Activated T-helper 1 cell treated with Interleukin-2 at 50 U/mL for 16 hours (primary cell): Measurements from ENCODE around the gene NUP62CL.
"Not testable (repeated sequence)": the region's sequence is repeated elsewhere in the genome, so short reads cannot be mapped to it uniquely, and the experiment has no call there.

Experiments used
- DNase-seq: peaks from one replicate; pipeline ENCODE4 v3.0.0-alpha.2; 2020; ENCODE audit warnings: low read depth

NUP62CL gene, protein sequence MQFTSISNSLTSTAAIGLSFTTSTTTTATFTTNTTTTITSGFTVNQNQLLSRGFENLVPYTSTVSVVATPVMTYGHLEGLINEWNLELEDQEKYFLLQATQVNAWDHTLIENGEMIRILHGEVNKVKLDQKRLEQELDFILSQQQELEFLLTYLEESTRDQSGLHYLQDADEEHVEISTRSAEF

DNA sequence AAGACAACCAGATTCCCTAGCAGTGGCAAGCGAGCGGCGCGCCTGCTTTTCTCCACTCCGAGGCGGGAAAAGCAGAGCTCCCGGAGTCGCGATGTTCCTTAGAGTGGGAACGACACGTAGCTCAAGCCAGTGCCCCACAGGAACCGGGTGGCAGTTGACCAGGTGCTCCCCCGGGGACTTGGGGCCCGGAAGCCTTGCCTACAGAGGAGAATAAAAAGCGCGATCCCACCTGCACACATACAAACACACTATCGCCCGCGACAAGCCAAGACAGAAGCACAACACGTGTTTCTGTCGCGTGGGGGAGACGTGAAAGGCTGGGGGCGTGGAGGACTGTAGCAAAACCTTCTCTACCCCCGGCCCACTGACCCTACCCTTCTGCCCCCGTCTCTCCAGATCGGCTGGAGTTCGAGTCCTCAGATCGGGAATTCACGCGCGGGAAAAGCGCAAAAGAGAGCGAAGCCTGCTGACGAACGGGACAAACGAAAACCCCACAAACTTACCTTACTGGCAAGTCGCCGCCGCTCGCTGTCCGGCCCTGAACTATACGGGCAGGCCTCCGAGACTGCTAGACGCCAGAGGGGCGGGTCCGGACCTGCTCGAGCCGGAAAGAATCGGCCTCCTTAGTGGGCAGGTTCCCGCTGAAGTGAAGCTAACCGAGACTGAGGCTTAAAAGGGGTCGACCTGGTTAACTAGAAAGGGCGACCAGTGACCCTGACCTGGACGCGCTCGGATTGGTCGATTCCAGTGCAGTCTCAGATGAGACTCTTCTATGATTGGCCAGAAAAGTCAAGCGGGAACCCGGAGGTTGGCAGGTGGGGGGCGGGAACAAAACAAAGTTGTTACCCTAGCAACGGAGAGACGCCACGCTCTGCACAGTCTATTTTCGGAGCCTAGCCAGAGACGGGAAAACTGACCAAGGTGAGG, at the start of gene NUP62CL, which contains the start of gene DNAAF6:
Gene NUP62CL, minus strand, starts transcription at position 664 of the 927 bp plus-strand sequence. CDS start 31,287 bp downstream, outside the sequence.
Gene DNAAF6, plus strand, starts transcription at position 842 of the 927 bp plus-strand sequence. CDS start 6,265 bp downstream, outside the sequence.
- DNase-seq = peak; percentile 30

DNA sequence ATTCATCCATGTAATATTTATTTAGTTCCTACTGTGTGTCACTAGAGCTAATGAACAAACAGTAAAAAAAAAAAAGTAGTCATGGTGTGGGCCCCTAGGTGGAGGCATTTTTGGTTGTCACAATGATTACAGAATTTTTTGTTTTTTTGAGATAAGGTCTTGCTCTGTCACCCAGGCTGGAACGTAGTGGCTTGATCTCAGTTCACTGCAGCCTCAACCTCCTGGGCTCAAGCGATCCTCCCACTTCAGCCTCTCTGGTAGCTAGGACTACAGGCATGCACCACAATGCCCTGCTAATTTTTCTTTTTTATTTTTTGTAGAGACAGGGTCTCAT, 22.2 kb upstream of the NUP62CL start:
- DNase-seq = no peak

DNA sequence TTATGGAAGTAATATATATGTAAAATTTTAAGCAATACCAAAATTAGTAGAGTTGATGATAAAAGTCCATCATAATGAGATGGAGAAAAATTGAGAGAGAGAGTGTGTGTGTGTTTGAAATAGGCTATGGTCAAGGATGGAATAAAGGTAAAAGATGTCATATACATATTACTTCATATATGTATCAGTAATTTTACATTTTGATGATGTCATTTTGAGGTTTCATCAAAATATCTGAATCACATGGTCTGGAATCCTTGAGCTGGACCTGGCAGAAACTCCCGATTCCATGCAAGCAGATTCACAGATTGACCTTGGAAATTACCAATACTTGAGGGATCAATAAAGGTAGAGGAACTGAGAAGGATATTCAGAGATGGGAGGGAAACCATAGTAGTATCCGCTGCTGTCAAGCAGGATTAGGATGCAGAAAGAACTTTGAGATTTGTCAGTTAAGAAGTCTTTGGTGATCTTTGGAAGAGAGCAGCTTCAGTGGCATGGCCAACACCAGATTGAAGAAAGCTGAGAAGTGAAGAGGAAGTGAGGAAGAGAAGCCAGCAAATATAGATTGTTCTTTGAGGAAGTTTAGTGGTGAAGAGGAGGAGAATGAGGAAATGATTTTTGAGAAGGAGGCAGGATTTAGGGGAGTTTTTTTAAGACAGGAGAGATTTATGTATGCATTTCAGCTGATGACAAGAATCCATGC, 21.7 kb upstream of the NUP62CL start:
- DNase-seq = no peak

DNA sequence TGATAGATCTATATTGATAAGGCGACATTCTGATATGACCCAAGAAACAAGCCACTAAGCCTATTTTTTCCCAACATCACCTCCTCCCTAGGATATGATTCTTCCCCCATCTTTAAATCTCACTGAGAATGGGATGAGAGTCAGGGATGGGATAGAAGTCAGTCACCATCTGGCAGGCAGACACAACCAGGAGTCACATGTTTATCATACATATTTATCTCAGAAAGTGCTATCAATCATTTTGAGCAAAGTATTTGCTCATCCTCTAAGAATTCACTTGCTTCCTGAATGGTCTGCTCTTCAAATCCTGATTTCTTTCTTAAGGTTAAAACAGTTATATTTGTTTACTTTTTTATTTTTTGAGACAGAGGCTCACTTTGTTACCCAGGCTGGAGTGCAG, 20.5 kb upstream of the NUP62CL start:
- DNase-seq = no peak

DNA sequence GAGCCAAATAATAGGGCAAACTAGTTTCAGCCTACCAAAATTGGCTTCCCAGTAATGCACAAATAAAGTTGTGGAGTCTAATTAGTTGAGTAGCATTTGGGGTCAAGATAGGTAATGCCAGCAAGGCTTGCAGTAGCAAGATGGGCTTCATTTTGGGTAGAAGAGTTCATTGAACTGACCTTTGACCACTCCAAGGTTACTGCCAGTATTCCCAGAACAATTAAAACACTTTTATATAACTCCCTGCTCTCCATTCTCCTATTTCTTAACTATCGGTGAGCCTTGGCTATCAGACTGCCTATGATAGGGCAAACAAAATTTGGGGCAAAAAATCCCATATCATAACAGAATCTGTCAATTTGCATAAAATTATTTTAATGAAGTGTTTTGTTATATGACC, 7.2 kb upstream of the NUP62CL start:
- no peak for DNase-seq

DNA sequence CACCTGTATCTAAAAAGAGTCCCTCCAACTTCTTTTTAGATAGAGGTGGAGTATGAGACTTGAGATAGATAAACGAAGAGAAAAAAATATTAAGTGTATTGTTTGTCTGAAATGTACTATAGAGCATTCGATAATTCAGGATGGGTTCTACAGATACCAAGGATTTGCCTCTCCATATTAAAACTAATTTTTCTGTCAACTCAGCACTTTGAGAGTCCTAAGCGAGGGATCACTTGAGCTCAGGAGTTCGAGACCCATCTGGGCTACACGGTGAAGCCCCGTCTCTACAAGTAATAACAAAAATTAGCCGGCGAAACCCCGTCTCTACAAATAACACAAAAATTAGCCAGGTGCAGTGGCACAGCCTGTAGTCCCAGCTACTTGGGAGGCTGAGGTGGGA, 1.7 kb upstream of the NUP62CL start:
- no peak for DNase-seq

DNA sequence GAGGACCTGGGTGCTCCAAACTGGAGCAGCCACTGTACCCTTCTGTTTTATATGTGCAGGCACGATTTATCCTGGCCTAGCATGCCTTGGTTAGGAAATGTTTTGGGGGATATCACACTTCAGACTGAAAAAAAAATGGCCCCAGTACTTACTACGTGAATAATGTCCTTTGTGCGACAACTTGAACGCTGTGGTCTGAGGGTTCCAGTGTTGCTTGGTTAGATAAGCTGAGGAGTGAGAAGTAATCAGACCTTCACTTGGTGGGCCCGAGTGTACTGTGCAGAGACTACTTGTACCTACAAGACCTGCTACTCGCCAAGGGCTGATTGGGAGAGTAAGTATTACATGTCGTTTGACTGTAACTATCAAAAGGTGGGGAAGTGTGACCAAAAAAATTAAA, 856 bp upstream of the NUP62CL start:
- no peak for DNase-seq

DNA sequence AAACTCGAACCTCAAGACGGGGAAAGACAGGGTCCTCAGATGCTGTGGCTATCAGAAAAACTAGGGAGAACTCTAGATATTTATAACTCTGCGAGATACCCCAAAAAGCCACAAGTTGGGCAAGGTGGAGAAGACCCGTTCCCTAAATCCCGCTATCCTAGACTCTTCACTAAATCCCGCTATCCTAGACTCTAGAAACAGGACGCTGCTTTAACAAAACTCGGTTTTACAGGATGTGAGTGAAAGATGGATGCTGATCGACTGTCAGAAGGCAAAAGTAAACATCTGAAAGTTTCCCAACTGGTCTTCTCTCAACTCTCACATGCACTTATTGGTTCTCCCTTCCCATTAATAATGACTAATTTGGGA, 448 bp upstream of the NUP62CL start:
- no peak for DNase-seq

DNA sequence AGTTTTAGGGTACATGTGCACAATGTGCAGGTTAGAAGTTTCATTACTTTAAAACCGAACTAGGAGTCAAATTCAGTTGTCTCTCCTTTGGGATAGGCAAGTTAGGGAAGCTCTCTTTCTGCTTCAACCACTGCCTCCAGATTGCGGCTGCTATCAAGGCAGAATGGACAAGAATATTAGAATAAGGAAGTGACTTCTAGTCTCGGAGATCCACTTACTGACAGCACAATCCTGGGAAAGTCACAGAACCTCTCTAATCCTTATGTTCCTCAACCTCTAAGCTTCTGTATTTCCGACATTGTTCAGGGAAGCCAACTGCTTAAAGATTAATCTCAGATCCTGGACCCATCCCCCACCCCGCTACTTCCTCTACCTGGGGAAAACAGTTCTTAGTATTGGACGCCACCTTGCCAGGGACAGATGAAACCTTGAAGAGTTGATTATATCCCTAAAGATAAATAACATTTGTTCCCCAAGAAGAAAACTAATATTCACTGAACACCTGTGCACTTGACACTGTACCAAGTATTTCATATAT, 2.1 kb downstream of the NUP62CL start:
- DNase-seq = no peak

DNA sequence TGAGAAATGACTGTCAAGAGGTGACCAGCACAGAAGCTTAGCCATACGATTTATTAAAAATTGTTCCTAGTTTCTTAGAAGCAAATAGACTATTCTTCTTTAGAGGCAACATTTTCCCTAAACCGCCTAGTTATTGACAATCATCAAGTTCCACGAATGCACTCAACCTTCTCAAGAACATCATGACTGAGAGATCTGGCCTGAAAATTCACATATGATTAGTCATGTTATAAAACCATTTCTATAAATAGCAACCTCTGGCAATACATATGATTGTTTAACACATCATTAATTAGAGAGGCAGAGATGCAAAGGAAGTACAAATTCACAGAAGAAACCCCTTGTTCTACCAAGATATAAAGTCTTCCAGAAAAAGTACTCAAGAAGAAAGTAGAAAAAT, 6.7 kb downstream of the NUP62CL start:
- DNase-seq = no peak

DNA sequence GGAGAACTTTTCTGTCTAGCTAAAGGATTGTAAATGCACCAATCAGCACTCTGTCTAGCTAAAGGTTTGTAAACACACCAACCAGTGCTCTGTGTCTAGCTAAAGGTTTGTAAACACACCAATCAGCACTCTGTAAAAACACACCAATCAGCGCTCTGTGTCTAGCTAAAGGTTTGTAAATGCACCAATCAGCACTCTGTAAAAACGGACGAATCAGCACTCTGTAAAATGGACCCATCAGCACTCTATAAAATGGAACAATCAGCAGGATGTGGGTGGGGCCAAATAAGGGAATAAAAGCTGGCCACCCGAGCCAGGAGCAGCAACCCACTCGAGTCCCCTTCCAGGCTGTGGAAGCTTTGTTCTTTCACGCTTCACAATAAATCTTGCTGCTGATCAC, 8.2 kb downstream of the NUP62CL start:
- not testable (repeated sequence) for DNase-seq

DNA sequence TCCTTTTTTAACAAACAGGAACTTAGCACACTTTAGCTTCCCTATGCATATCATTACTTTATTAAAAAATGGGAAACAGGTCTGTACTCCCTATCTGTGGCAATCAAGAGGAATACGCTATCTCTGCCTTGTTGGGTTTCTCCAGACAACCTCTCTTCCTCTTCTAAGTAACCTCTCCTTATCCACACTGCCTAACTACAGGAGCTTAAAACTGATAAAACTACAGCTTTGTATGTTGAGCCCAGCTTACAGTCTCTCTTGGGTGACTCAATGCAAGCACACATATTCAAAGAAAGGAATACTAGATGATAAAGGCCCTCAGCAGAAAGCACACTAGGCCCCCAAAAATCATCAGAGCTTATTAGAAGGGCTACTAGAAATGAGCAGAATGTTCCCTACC, 8.9 kb downstream of the NUP62CL start:
- DNase-seq = no peak

DNA sequence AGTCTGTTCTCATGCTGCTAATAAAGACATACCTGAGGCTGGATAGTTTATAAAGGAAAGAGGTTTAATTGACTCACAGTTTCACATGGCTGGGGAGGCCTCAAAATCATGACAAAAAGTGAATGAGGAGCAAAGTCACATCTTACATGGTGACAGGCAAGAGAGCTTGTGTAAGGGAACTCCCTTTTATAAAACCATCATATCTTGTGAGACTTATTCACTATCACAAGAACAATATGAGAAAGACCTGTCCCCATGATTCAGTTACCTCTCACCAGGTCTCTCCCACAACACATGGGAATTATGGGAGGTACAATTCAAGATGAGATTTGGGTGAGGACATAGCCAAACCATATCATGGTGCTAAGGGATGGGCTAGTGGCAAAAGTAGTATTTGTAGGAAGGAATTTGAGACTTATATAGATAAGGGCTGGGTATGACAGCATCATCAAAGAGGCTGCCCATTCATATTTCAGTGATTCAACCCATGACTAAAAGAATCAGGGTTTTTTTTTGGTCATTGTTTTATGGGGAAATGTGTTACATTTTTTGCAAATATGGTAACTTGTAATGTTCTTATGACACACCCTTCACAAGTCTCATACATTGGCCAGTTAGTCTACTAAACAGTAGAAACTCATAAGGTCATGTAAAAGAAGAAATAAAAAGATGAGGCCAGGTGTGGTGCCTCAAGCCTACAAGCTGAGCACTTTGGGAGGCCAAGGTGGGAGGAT, 34.7 kb downstream of the NUP62CL start:
- DNase-seq = no peak

DNA sequence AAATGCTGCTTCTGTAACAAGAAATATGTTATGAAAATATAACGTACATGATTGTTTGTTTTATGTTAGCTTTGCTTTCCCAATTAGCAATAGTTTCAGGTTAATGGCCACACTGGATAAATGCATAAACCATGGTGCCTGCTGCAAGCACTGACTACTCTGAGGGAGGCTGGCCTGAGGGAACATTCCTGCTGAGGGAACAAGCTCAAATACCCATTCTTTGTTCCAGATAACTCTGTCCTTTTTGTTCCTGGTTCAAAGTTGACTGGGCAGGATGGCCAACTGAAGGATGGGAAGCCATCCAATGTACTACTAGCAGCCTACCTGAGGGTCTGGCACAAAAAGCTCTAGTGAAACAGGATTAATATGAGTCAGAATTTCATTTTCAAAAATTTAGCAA, 37.5 kb downstream of the NUP62CL start:
- DNase-seq = no peak

DNA sequence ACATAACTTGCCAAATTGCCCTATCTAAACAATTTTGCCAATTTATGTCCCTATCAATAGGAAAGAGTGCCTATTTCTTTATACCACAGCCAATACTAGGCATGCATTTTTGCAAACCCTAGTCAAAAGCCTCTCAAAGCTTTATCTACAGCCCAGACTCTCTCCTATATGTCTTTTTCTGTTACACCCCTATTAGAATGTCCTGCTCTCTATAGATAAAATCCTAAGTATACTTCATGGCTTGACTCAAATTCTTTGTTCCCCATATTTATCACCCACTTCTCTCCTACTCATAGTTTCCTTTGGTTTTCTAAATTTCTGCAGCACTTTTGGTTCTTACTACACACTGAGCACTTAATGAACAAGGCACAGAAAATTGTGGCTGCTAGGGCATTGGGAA, 38.0 kb downstream of the NUP62CL start:
- DNase-seq = no peak

DNA sequence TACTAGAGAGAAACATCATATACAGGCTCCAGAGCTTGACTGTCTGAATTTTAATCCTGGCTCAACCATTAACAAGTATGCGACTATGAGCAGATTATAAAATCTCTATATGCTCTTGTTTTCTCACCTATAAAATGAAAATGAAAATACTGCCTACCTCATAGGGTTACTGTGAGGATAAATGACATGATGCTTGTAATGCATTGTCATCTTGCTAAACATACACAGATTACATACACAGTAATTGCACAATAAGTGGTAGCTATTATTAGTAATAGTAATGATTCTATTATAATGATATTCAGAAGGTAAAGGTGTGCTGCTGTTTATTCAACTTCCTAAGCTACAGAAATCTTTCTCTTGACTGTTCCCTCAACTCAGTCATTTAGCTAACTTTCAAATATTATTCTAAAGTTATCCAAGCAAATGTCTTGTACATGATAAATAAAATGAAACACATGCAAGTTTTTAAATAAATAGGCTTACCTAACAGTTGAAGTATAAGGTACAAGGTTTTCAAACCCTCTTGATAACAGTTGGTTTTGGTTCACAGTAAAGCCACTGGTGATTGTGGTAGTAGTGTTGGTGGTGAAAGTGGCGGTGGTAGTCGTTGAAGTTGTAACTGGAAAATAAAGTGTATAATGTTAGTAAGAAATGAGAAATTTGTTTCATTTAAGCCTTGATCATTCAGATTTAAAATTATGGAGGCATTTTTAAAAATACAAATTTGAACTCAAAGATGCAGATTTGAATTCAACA, 38.9 kb downstream of the NUP62CL start:
- DNase-seq = no peak

DNA sequence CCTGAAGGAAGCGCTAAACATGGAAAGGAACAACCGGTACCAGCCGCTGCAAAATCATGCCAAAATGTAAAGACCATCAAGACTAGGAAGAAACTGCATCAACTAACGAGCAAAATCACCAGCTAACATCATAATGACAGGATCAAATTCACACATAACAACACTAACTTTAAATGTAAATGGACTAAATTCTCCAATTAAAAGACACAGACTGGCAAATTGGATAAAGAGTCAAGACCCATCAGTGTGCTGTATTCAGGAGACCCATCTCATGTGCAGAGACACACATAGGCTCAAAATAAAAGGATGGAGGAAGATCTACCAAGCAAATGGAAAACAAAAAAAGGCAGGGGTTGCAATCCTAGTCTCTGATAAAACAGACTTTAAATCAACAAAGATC, 48.6 kb downstream of the NUP62CL start:
- DNase-seq = not testable (repeated sequence)

DNA sequence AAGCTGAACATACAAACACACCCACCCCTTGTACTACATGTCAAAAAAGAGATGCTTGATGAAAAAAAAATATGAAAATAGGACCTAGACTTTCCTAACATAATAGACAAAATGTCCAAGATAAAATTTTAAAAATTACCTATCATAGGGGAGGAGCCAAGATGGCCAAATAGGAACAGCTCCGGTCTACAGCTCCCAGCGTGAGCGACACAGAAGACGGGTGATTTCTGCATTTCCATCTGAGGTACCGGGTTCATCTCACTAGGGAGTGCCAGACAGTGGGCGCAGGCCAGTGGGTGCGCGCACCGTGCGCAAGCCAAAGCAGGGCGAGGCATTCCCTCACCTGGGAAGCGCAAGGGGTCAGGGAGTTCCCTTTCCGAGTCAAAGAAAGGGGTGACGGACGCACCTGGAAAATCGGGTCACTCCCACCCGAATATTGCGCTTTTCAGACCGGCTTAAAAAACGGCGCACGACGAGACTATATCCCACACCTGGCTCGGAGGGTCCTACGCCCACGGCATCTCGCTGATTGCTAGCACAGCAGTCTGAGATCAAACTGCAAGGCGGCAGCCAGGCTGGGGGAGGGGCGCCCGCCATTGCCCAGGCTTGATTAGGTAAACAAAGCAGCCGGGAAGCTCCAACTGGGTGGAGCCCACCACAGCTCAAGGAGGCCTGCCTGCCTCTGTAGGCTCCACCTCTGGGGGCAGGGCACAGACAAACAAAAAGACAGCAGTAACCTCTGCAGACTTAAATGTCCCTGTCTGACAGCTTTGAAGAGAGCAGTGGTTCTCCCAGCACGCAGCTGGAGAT, 50.4 kb downstream of the NUP62CL start:
- not testable (repeated sequence) for DNase-seq

DNA sequence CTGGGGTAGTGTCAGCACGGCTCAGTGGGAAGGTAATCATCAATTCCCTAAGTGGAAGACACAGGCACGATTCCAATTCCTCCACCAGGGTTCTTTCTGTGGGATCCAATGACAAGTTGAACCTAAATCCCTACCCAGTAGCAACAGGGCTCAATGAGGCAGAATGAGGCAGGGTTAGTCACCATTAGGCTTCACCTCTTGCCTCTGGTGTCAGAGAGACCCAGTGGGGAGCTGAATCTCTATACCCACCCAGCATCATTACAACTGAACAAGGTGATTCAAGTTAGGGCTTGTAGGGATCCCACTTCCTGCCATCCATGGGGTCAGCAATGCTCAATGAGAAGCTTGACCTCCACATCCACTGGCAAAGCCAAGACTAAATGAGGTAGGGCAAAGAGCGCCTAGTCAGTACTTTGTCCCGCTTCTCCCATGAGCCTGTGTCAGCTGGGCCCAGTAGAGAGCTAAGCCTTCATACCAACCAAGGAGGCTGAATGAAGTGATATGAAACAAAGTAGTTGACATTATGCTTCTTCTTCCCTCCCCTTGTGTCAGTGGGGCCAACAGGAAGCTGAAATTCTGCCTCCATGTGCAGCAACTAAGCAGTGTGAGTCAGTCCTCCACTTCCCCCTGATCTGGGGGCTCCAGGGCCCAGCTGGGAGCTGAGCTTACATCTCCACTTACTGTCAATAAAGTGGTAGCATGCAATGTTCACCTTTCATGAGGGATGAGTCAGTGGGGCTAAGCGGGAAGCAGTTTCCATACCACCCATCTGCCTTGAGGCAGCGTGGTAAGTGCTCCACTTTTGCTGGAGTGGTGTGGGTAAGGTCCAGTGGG, 51.2 kb downstream of the NUP62CL start:
- DNase-seq = no peak
